HG02840 (cell line): Measurements from ENCODE around the gene CUL4A.
"Not testable (repeated sequence)": the region's sequence is repeated elsewhere in the genome, so short reads cannot be mapped to it uniquely, and the experiment has no call there.

Source experiments
- ATAC-seq: cut with Tn5 transposase; IDR thresholded peaks from one replicate; pipeline ENCODE4 v1.9.1; 2021; ENCODE audit warnings: mild to moderate bottlenecking, moderate library complexity, moderate number of reproducible peaks; ENCODE audit not compliant: unreplicated experiment, low FRiP score

Gene CUL4A

GRCh38 chr13:113275387-113275786 is 66.0 kb downstream of the CUL4A start:
- no peak for ATAC-seq

DNA sequence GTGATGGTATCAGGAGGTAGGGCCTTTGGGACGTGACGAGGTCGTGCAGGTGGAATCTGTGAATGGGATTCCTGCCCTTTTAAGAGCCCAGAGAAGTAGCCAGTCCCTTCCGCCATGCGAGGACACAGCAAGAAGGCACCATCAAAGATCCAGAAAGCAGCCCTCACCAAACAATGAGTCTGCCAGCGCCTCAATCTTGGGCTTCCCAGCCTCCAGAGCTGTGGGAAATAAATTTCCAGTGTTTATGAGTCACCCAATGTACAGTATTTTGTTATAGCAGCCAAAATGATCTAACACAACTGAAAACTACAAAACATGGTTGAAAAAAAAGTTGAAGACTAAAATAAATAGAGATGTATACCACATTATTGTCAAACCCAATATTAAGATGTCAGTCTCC is 70.7 kb downstream of the CUL4A start:
- no peak for ATAC-seq

DNA sequence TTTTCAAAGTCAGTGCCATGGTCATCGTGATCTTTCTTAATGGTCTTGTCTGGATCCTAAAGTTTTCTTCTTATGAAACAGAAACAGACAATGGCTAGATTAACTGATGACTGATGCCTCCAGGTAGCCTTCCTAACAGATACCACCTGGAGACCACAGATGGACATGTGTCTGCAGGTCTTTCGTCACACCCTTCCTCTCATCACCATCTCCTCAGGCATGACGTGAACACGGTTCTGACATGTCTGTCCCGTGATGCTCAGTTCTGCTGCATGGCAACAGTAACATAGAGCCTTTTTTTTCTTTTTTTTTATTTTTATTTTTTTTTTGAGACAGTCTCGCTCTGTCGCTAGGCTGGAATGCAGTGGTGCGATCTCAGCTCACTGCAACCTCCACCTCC is 74.5 kb downstream of the CUL4A start:
- no peak for ATAC-seq

GRCh38 chr13:113288880-113289279 is 79.5 kb downstream of the CUL4A start:
- no peak for ATAC-seq

DNA sequence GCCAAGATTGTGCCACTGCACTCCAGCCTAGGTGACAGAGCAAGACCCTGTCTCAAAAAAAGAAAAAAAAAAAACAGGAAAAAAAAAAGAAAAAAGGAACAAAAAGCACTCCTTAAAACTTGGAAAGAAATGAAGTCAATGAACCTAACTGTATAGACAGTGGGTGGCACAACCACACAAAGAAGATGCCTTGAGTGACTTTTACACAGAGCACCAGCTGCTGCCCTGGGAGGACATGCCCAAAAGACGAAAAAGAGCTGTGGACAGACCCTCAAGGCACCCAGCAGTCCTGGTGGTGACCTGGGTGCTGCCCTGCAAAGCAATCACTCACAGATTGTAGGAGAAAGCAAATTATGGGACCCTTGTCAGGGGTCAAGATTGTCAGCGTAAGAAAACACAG is 81.7 kb downstream of the CUL4A start:
- ATAC-seq: no peak

DNA sequence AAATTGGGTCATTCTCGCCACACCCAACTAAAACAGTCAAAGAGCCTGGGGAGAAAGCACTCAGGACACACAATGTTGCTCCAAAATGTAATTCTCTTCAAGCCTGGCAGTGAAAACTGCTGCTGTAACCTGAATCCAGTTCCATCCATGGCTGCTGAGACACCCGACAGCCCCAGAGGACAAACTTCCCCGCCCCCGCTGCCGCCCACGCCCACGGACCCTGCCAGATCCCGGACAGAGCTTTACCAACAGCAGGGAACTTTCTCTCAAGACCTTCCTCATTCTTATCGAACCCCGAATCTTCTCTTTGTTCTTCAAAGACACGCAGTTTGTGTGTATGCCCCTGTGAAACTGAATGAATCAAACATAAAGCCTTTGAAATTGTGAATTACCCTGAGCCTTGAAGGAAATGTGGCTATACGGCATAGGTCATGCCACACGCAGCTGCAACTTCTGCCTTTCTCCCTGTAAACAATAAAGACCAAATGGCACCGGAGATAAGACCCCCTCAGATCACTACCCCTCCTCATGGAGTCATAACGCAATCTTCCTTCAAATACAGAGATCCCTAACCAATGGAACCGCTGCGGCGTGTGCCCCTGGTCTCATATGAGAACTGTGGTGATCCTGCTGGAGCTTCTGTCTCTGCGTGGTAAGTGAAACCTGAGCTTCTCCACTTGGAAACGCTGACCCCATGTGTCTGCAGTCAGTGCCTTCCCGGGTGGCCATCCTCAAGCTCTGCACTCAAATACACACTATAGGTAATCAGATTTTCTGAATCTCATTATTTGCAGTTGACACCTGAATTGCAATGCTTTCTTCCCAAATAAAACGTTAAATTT is 82.8 kb downstream of the CUL4A start:
- no peak for ATAC-seq

DNA sequence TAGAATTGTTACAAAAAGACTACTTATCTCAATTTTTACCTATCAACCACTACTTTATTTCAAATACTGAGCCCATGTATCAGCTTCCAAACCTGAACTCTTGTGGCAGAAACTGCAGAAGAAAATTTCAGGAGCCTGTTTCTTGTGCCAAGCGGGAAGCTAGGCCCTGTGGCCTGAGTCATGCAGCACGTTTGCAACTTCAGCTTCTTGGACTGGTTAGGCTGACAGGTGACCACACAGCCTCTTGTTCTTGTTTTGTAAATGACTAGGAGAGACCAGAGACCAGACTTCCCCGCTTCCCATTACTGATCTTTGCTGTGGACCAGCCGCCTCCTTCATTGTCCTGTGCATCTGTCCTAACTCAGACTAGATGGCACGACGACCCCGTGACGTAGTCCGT is 84.3 kb downstream of the CUL4A start:
- no peak for ATAC-seq

DNA sequence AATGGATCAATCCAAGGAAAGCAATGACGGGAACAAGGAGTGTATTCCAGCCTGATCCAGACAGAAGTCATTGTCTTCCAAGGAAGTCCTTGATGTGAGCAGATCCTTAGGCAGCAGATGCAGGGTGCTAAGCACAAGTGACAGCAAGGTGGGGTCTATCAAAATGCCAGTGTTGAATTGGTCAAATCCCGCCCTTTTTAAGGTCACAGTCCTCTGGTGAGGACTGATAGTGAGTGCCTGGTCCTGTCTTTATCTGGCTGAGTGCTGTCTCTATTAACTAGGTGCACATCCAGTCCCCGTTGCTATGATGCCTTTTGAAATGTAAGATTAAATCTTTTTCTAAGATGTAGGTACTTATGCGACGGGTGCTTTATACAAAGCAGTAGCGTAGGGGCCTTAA is 86.4 kb downstream of the CUL4A start:
- no peak for ATAC-seq

- peak; percentile 84 for ATAC-seq
Measured at GRCh38 chr13:113296823-113297369, 87.5 kb downstream of the CUL4A start, which contains the start of gene LAMP1. TSS of gene LAMP1 (plus strand) at chr13:113297239. CDS start at chr13:113297435, 196 bp downstream.

DNA sequence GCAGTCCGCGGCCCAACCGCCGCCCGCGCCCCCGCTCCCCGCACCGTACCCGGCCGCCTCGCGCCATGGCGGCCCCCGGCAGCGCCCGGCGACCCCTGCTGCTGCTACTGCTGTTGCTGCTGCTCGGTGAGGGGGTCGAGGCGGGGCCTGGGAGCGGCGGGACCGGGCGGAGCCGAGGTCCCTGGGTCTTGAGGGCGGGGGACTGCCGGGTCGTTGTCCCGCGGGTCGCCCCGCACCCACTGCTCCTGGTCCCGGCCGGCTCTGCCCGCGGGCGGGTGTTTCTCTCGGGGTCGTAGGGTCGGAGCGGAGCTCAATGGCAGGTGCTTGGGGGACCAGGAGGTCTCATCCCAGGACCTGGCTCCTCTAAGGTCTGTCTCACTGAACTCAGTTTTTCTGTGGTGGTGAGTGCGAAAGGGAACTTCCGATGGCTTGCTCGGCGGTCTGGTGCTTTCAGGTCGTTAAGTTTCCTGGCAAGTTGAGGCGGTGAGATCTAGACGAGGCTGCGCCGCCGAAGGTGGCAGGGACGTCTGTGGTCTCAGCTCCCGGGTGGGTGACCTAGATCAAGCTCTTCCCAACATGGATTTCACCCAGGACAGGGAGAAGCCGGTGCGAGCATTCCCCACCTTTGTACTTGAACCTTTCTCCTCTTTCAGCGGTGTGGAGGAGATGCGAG is 88.1 kb downstream of the CUL4A start:
- peak; percentile 31 for ATAC-seq

- ATAC-seq: no peak
Measured at GRCh38 chr13:113298043-113298945, 88.9 kb downstream of the CUL4A start.

- ATAC-seq: no peak
Measured at GRCh38 chr13:113299951-113300350, 90.5 kb downstream of the CUL4A start.

DNA sequence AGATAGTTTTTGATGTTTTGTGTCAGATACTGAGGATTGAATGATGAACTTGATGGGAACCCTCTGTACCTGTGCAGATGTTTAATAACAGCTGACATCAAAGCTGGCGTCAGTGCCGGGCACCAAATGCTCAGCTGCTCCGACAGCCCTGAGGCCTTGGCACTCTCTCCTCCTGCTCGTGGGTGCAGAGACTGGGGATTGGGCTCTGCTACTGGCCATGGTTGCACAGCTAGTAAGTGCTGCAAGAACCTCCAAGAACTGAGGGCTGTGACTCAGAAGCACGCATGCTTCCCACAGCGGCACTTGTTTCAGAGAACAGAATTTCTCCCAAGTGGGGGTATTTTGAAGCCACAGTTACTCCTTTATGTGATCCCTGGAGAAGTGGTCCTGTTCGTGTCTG is 93.6 kb downstream of the CUL4A start:
- ATAC-seq: no peak

DNA sequence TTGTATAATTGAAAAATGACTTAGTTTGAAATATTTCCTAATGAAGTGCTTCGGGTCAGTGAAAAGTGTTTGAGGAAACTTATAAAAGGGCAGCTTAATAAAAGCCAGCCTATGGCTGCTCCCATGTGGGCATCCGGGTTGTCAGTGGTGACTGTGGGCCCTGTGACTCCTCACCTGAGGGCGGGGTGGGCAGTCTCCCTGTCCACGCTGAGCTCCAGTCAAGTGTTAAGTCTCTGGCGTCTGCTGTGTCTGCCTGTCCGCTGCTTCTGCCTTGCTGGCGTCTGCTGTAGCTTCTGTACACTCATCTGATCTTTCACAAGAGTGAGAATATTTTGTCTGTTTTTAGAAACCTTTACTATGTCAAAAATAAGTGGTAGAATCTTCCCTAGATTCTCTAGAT is 94.7 kb downstream of the CUL4A start:
- no peak for ATAC-seq

DNA sequence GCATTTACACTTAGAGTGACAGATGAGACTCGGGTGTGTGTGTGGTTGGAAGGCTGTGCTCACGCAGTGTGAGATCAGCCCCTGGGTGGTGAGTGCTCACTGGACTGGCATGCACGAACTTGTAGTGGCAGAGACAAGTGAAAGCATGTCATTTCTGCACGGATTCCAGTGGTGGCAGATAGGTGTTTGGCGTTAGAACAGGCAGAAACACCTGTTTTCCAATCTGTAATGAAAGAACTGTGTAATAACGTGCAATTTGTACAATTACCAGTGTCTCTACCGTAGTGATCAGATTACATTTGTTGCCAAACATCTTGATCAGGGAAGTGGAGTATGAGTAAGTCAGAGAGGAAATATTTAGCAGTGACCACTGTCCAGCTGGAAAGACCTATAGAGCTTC is 95.8 kb downstream of the CUL4A start:
- ATAC-seq: no peak

DNA sequence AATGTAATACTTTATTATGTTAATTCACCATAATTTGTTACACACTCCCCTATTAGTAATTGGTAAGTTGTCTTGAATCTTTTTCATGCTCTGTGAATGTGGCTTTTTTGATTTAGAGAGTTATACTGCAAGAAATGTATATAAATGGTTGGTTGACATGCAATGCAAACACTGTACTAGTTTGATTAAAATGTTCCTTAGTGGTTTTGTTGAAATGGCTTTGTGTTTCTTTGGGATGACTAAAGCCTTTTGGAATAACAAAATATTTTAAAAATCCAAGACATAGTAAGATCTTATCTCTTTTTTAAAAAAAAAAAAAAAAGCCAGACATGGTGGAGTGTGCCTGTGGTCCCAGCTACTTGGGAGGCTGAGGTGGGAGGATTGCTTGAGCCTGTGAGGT is 98.1 kb downstream of the CUL4A start:
- no peak for ATAC-seq

DNA sequence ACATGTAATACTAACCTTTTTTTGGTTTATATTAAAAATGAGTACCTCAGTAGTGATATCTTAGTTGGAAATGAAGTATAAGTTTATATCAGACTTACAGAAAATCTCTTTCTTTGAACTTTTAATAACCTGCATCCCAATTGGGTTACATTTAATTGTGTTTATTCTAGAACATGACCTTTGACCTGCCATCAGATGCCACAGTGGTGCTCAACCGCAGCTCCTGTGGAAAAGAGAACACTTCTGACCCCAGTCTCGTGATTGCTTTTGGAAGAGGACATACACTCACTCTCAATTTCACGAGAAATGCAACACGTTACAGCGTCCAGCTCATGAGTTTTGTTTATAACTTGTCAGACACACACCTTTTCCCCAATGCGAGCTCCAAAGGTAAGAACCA is 100.1 kb downstream of the CUL4A start:
- no peak for ATAC-seq

DNA sequence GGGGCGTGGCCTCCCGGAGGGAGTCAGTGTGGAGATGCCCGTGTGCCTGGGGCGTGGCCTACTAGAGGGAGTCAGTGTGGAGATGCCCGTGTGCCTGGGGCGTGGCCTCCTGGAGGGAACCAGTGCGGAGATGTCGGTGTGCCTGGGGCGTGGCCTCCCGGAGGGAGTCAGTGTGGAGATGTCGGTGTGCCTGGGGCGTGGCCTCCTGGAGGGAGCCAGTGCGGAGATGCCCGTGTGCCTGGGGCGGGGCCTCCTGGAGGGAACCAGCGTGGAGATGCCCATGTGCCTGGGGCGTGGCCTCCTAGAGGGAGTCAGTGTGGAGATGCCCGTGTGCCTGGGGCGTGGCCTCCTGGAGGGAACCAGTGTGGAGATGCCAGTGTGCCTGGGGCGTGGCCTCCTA is 104.7 kb downstream of the CUL4A start:
- ATAC-seq: not testable (repeated sequence)

GRCh38 chr13:113314895-113315470 is 105.6 kb downstream of the CUL4A start:
- ATAC-seq: not testable (repeated sequence)

GRCh38 chr13:113315992-113316391 is 106.6 kb downstream of the CUL4A start:
- ATAC-seq: no peak
